ENCODE results near the gene EIF3L.

DNA sequence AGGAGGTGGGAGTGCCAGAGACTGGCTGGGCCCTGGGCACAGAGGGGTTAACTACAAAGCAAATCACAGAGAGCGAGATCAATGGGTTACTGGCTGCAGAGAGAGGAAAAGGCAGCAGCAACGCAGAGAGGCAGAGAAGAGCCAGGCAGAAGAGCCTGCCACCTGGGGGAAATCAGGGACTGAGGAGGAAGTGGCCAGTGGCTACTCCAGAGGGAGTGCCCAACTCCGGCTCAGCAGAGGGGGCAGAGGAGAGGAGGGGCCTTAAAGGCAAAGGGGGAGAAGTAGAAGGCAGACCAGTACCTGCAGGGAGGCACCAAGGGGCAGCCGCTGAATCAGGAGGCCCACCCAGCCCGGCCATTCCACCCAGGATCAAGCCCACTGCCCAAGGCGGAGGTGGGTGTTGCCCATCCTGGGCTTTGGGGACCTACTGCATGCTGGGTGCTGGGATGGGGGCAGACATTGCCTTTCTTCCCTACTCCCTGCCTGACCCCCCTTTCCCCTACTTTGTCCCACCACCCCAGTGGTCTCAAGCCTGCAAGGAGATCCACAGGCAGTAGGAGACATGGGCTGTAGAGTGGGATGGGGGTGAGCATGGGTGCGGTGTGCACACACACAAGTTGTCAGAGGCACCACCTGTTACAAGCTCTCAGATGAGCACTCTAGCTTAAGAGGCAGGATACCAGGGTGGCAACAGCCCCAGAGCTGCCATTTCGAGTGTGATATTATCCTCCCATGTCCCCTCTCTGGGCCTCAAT is 27.0 kb upstream of the EIF3L start:
- TF ChIP-seq, protein P1, sequence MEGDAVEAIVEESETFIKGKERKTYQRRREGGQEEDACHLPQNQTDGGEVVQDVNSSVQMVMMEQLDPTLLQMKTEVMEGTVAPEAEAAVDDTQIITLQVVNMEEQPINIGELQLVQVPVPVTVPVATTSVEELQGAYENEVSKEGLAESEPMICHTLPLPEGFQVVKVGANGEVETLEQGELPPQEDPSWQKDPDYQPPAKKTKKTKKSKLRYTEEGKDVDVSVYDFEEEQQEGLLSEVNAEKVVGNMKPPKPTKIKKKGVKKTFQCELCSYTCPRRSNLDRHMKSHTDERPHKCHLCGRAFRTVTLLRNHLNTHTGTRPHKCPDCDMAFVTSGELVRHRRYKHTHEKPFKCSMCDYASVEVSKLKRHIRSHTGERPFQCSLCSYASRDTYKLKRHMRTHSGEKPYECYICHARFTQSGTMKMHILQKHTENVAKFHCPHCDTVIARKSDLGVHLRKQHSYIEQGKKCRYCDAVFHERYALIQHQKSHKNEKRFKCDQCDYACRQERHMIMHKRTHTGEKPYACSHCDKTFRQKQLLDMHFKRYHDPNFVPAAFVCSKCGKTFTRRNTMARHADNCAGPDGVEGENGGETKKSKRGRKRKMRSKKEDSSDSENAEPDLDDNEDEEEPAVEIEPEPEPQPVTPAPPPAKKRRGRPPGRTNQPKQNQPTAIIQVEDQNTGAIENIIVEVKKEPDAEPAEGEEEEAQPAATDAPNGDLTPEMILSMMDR (conservative IDR thresholded peaks at IDR 0.05; ENCODE audit: low read depth, low read length): no peak
- TF ChIP-seq EZH2 (IDR thresholded peaks at IDR 0.05; ENCODE audit: low read length, unreplicated experiment): no peak
- TF ChIP-seq EZH2phosphoT487 (IDR thresholded peaks at IDR 0.05; ENCODE audit: borderline replicate concordance, low read length): no peak

Data from PC-3 (cell line).